GM21381 (cell line): ENCODE measurements around the gene STAP1.

ENCODE experiments used
- ATAC-seq: cut with Tn5 transposase; IDR thresholded peaks from one replicate; pipeline ENCODE4 v1.9.1; 2021; ENCODE audit warnings: mild to moderate bottlenecking, moderate library complexity; ENCODE audit not compliant: unreplicated experiment

Gene STAP1

DNA sequence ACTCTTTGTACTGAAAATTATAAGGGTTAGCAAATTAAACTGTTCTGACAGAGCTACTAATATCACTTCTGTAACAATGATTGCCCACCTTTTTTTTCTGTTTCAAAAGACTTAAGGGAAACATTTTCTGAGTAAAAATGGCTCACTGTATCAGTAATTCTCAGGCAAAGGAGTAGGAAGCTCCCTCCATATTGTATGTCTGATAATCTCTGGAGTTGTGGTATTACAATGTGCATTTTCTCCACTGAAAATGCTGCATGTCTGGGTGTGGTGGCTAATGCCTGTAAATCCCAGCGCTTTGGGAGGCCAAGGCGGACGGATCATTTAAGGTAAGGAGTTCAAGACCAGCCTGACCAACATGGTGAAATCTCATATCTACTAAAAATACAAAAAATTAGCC is 4.4 kb upstream of the STAP1 start:
- ATAC-seq = no peak

DNA sequence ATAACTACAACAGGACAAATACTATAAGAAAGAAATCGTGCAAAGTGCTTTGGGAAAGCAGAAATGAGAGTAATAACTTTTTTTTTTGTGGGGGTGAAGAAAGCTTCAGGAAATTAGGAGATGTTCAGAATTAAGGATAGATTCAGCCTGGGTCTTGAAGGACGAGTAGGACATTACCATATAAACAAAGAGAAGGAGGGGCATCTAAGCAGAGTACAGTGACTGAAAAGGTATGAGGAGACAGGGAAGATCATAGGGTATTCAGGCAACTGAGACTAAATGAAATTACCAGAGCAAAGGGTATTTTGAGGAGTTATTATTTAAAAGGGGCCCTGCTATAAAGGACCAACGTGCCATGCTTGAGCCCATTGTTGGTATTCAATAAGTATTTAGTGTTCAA is 3.1 kb upstream of the STAP1 start:
- no peak for ATAC-seq

DNA sequence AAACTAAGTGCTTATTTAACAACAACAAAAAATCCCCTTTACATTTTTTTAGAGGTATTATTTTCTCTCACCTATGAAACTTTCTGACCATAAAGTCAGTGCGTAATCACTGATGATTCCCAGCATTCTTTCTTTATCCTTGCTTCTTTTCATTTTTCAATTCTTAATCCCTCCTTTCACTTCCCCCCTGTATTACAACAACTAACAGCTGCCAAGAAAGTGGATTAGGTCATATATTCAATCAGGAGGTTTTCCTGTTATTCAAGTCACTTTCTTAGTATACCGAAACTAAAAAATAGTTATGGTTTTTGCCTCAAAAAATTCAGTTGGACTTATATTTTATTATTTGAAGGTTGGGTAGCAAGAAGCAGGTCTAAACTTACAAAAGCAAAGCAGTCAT is 2.1 kb upstream of the STAP1 start:
- no peak for ATAC-seq

DNA sequence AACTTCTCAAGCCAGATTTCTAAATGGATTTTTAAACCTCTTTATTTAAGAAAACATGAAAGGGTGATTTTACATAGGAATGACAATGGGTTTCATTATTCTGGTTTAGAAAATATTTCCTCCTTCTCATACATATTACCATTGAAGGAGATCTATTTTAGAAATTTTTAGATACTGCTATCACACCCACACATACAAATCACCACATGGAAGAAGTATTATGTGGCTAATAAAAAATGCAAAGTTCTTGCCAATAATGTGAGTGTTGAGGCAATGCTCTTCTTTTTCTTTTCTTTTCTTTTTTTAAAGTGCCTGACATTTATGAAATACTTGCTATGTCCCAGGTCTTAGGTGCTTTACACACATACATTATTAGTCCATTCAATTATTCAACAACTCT is 6.8 kb downstream of the STAP1 start:
- ATAC-seq = no peak

DNA sequence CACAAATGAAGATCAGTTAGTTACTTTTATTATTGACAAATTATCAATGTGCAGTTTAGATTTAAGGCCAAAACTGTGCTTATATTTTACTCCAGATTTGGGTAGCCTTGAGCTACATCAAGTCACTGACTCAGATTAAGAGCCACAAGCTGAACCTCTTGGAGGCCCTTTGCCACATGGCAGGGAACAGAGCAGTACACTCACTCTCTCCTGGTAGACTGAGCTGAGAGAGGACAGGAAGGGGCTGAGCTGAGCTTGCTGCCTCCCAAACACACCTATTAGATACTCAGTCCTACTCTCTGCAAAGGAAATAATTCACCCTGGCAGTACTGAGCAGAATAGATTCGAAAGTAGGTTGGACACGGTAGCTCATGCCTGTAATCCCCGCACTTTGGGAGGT is 7.8 kb downstream of the STAP1 start:
- ATAC-seq = no peak

DNA sequence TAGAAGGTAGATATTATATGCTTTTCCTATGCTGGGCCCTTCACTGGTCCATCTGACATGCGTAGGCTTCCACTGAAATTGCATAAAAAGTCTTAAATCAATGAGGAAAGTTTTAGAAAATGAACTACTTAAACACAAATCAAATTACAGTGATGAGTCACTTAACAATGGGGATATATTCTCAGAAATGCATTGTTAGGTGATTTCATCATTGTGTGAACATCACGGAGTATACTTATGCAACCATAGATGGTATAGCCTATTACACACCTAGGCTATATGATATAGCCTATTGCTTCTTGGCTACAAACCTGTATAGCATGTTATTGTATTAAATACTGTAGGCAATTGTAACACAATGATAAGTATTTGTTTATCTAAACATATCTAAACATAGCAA is 10.3 kb downstream of the STAP1 start:
- no peak for ATAC-seq

DNA sequence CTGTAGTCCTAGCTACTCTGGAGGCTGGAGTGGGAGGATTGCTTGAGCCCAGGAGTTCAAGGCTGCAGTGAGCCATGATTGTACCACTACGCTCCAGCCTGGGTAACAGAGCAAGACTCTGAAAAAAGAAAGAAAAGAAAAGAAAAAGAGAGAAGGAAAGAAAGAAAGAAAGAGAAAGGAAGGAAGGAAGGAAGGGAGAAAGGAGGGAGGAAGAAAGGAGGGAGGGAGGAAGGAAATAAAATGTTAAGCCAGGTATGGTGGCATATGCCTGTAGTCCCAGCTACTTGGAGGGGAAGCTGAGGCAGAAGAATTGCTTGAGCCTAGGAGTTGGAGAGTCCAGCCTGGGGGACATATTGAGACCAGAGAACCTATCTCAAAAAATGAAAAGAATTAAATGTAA is 12.0 kb downstream of the STAP1 start:
- ATAC-seq = no peak

DNA sequence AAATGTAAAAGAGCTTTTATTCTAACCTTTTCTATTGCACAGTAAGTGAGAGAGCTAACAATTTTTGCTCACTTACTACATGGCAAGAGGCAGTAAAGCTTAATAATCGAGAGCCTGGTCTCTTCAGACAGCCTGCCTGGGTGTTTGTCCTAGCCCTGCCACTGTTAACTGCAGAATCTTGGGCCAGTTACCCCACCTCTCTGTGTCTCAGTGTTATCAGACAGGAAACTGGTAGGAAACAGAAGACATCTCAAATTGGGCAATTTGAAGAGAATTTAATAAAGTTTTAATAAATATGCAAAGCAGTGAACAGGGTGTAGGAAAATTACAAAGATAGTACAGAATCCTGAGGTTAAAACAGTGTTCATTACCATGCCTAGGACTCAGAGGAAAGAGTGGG is 13.4 kb downstream of the STAP1 start:
- no peak for ATAC-seq

DNA sequence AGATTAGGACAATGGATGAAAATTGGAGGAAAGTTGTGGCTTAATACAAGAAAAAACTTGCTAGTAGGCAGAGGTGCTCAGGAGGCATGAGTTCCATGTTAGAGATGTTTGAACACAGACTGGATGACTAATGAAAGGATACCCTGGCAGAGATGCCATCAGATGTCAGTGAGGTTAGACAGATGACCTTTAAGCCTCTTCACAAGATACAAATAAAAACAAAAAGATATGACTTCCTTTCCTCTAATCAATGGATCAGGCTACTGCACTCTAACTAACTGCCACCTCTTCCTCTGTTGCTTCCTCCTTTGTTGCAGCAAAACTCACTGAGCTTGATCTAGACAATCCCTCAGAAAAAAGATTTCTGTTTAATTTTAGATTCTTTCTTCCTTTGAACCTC is 14.7 kb downstream of the STAP1 start:
- no peak for ATAC-seq

DNA sequence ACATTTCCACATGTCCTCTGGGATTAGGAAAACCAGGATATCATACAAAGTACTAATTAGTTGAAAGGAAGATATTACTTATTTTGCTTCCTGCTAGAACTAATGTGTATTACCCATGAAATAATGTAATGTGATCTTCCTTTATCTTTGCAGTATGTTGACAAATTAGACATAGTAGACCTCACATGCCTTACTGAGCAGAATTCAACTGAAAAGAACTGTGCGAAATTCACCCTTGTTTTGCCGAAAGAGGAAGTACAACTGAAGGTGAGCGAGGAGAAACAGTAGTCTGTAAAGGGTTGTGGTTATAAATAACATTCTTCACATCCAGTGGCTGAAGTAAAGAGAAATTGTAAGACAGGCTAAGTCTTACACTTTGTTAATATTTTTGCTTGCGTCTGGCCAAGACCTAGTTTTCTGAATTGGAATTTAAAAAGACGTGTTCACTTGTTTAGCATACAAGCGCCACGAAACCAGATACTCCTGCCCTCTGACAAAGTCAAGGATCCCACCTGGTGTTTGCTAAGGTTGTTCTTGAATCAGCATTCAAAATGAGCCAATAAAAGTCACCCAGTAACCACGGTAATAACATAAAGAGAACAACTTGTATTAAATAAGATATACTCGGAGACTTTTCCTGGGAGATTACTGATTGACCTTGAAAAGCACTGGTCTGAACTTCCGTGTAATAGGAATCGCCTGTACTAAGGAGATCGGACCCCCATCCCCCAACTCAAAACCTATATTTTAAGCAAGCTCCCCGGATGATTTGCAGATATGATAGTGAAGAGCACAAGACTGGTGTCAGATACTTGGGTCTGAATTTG is 16.9 kb downstream of the STAP1 start:
- ATAC-seq = peak; percentile 89

DNA sequence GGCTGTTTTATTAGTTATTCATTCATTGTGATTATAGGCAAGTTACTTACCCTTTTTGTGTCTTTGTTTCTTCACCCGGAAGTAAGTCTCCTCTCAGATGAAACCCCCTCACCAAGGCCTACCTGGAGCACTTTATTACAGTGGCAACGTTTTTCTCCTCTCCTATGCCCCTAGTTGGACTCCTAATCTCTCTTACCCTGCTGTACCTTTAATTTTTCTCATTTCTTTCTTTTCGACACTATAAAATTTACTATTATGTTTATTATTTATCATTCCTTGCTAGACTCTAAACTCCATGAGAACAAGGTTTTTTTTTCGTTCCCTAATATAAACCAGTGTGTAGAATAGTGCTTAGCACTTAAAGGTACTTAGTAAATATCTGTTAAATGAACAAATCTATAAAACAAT is 17.5 kb downstream of the STAP1 start:
- ATAC-seq = no peak

DNA sequence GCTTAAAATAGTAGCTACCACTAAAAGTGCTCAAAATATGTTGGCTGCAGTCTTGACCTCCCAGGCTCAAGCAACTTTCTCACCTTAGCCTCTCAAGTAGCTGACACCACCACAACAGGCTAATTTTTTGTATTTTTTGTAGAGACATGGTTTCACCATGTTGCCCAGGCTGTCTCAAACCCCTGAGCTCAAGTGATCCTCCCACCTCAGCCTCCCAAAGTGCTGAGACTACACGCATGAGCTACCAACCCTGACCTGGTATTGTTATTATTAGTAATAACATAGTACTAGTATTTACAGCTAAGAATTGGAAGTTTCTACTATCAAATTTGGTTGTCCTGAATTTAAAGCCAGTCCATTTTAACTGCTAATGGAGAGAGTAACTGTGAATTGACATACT is 18.0 kb downstream of the STAP1 start:
- peak; percentile 44 for ATAC-seq

DNA sequence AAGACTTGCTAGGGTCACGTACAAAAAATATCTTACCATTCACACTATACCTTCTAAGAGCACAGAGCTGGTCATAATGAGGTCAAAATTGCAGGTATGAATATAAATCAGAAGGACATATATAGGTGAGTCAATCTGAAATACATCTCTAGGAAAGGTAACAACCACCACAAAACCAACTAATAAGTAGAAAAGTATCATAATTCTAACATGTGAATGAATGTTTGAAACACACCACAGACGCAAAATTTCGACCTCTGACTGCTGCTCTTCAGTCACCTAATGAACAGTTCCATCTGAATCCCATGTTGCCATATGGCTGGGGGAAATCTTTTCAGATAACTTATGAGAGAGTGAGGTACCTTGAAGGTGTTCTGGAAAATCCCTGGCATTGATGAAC is 22.1 kb downstream of the STAP1 start:
- peak; percentile 32 for ATAC-seq

DNA sequence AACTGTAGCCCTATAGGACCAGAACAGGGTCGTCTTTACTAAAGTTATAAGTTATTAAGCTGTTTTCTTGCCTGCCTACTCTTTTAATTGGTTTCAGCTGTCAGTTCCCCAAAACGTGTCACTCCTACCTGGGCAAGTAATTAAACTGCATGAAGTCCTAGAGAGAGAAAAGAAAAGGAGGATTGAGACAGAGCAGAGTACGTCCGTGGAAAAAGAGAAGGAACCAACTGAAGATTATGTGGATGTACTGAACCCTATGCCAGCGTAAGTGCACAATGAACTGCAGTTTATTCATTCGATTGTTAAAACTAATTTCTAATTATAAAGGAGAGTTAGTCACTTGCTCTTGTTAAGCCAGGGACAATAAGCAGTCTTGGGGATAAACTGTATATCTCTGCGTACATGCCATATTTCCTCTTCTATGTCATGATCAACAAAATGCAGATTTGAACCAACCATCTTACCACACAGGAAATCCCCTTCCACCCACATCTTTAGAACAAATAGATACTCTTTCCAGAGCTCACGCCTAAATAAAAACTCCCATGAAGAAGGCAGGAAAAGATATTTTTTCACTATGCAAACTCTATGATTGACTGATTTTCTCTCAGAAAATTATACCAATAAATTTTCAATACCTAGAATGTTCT is 22.8 kb downstream of the STAP1 start:
- peak; percentile 41 for ATAC-seq

DNA sequence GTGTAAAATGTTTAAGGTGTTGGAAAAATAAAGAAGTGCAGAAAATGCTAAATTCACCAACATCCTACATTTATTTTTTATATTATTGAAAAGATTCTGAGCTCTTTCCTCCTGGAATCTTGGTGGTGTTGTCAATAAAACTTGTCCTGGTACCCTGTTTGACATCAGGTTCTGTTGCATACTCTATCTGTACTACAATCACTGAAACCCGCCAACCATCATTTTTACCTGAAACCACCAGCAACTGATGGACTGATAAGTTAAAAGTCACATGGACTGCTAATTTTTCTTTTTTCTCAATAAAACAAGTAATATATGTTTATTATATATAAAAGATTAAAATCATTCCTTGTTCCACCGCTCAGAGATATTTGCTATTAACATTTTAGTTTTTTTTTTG is 23.4 kb downstream of the STAP1 start:
- ATAC-seq = no peak

DNA sequence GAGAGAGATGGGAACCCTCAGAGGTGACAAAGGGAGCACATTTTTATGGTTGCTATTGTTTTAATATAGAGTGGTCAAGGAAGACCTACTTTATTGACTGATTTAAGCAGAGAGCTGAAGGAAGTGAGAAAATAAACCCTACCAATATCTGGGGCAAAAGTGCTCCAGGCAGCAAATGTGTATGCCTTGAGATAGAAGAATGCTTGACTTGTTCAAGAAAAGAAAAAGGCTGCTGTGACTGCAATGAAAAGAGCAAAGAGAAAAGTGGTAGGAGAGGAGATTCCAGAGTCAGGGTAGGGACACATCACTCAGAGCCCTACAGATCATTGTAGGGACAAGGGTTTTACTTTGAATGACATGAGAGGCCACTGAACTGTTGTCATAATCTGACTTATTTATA is 26.0 kb downstream of the STAP1 start:
- no peak for ATAC-seq

DNA sequence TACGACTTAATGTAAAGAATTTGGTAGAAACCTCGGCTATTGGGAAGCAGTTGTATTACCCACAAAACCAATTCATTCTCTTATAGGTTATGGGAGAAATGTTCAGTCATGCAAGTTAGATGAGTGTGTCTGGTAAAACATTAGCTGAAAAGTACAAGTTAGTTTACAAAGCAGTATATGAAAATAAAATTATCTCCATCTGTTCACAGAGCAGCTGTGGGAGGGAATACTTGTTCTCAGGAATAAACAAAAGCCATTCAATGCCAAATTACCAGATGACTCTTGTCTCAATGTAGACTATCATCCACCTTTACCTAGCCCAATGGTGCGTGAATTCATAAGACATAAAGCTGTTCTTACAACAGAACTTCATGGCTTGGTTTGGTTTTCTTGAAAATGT is 28.6 kb downstream of the STAP1 start:
- no peak for ATAC-seq

DNA sequence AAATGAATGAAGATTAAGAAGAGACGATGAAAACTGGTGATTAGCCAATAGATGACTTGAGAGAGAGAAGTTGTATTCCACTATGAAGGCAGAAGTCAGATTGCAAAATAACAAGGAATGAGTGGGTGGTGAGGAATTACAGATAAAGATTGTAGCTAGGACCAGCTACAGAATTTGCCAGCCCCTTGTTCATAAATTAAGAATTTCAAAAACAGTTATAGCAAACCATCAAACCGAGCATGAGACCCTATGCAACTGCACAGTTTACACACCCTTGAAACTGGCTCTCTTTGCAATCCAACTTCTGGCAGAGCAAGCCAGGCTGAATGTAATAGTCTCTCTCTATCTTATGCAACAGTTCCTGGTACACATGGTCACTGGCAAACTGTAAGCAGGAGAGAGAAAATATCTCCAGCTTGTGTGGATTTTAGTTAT is 35.2 kb downstream of the STAP1 start:
- no peak for ATAC-seq

DNA sequence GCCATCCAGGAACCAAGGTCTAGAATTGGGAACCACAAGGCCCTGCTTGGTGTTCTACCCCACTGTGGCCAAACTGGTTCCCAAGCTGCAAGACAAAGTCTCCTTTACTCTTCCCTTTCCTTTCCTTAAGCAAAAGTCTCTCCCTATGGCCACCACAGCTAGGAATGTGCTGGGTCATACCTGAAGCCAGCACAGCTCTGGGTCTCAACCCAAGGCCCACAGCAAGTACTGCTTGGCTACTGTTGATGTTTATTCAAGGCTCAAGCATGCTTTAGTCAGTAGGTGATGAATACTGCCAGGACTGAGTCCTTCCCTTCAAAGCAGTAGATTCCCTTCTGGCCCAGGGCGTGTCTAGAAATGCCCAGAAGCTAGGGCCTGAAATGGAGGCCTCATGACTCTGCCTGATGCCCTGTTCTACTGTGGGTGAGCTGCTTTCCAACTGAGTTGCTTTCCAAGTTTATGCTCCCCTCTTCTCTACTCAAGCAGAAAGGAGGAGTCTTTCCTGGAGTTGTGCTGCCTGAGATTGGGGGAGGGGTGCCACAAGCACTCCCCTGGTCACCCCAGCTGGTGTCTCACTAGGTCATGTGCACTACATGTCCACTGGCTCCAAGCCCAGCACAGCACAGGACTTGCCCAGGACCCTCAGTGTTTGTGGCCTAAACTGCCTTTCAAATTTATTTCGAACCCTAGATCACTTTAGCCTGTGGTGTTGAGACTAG is 44.9 kb downstream of the STAP1 start:
- ATAC-seq = no peak

DNA sequence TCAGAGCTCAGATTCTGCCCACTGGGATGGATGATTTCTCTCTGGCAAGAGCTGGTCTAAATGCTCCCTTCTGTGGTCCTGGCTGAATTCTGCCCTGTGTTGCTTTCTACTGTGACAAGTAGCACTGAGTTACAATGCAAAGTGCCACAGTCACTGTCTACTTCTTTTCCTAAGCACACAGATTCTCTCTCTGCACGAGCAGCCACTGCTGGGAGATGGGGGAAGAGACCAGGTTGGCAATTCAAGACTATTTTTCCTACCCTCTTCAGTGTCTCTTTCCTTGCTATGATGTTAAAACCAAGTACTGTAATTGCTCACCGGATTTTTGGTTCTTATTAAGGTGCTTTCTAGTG is 45.5 kb downstream of the STAP1 start:
- no peak for ATAC-seq

DNA sequence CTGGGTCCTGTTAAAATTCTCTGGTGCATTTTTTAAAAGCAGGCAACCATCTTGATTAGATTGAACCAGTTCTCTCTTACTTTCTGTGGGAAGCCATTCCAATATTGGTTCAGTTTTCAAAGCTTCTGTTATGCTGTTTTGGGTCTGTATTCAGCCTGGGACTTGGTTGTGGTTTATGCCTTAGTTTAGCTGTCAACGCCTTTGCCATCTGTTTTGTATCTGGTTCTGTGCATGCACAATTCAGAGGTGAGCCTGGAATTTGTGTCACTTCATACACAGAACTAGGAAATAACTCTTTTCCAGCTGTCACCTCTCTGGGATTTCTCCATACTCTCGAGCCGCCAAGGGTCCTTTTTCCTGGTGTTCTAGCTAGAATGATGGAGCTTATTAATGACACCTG is 46.2 kb downstream of the STAP1 start:
- no peak for ATAC-seq

DNA sequence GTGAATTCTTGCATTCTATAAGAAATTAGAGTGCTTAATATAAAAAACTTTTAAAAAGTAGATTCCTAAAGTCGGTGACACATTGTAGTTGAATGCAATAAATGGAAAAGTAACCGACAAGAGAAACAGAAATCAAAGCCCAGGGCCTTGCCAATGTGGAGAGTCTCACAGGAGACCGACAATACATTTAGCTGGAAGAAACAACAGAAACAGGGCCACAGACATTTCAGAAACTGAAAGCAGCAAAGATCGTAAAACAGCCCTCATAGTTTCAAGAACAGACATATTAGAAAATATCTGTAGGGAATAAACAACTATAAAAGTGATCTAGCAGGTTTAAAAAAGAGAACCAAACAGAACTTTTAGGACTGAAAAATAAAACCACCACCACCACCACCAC is 49.5 kb downstream of the STAP1 start:
- ATAC-seq = no peak
